GM18951 (cell line): Measurements from ENCODE around the gene RAB11FIP4.
"Not testable (repeated sequence)": the region's sequence is repeated elsewhere in the genome, so short reads cannot be mapped to it uniquely, and the experiment has no call there.

ENCODE experiments used
- POLR2A ChIP-seq: IDR thresholded peaks from 4 replicates; pipeline ENCODE4 v1.6.1; 2011; ENCODE audit warnings: mild to moderate bottlenecking; ENCODE audit not compliant: insufficient read length, insufficient read depth; ENCODE audit errors: extremely low read depth
- in situ Hi-C: fragments of 300-500 bp; cut with MboI; formaldehyde crosslinking; loops from one replicate; pipeline ENCODE4 v1.12.0; 2022; ENCODE audit warnings: low sequenced_read_pairs, mixed read lengths, inconsistent platforms; ENCODE audit not compliant: unreplicated experiment

RAB11FIP4 gene

DNA sequence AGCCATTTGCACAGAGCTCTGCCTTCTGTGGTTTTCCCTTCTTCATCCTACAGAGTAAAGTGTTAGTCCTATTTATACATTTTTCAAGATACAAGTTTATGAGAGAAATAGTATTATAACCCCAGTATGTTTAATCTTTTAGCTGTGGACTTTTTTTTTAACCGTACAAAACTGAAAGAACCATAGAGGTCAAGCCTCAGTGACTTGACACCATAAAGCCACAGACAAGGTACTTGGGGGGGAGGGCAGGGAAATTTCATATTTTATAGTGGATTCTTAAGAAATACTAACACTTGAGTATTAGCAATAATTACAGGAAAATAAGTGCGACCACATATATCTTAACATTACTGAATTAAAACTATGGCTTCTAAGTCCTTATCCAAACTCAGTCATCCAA lies 17.0 kb upstream of the RAB11FIP4 start:
- in situ Hi-C loops: loop anchor here (25.0 kb wide), 1 partner anchor 362 kb away; no protein-coding TSS in a partner anchor

DNA sequence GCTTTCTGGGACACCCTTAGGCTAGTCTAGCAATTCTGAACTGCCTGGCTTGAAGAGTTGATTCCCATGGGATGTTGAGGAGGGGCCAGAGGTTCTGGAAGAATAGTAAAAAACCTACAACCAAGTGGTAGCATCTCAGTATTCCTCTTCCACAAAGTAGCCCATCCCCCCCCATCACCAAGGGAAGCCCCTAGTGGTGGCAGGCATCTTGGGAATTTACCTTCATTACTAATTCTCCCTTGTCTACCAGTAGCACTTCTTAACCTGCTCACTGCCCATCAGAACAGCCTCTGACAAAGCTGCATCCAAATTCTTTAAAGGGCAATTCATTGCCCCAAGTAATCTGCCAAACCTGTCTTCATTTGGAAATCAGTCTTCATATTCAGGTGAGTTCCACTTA lies 12.8 kb upstream of the RAB11FIP4 start:
- no peak for TF ChIP-seq POLR2A
- in situ Hi-C loops: no loop called here

More for the DNA sequence above, 17.0 kb upstream of the RAB11FIP4 start:
- TF ChIP-seq POLR2A: no peak

DNA sequence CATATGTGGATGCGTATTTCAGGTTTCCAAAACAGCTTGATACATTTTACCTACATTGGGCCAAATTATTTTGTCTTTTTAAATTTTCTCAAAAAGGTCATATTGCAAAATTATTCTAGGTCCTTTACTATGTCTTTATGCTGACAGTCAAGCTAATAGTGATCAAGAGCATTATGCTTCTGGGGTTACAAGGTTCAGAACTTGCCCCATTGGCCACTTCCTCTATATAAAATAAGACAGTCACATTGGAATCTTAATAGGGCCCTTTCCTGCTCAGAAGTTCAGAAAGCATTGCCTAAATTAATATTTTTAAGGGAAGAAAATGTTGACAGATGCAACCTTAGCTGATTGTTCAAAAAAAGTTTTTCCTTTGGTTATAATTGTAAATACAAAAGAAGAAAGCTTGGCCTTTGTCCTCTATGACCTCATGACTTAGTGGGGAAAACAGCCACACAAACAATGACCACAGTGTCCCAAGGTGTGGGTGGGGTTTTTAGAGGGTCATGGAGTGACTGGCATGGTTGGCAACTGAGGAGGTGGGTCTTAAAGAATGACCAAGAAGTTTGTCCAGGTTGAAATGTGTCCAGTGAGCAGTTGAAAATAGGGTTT lies 11.8 kb upstream of the RAB11FIP4 start:
- TF ChIP-seq POLR2A: no peak
- in situ Hi-C loops: no loop called here

- no peak for TF ChIP-seq POLR2A
- in situ Hi-C loops: no loop called here
Observed at GRCh38 chr17:31381165-31381668, 10.3 kb upstream of the RAB11FIP4 start.

- in situ Hi-C loops: not testable (repeated sequence)
Observed at GRCh38 chr17:31382668-31383275, 8.7 kb upstream of the RAB11FIP4 start.

DNA sequence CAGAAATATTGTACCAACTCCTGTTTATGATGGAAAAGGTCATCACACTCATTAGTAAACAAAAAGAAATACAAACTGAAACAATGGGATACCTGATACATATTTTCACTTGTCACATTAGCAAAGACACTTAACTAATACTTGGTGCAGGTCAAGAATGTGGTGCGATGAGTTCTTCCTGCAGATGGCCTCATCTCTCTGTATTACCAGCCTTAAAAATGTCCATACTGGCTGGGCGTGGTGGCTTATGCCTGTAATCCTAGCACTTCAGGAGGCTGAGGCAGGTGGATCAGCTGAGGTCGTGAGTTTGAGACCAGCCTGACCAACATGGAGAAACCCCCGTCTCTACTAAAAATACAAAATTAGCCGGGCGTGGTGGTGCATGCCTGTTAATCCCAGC lies 8.0 kb upstream of the RAB11FIP4 start:
- in situ Hi-C loops: not testable (repeated sequence)

DNA sequence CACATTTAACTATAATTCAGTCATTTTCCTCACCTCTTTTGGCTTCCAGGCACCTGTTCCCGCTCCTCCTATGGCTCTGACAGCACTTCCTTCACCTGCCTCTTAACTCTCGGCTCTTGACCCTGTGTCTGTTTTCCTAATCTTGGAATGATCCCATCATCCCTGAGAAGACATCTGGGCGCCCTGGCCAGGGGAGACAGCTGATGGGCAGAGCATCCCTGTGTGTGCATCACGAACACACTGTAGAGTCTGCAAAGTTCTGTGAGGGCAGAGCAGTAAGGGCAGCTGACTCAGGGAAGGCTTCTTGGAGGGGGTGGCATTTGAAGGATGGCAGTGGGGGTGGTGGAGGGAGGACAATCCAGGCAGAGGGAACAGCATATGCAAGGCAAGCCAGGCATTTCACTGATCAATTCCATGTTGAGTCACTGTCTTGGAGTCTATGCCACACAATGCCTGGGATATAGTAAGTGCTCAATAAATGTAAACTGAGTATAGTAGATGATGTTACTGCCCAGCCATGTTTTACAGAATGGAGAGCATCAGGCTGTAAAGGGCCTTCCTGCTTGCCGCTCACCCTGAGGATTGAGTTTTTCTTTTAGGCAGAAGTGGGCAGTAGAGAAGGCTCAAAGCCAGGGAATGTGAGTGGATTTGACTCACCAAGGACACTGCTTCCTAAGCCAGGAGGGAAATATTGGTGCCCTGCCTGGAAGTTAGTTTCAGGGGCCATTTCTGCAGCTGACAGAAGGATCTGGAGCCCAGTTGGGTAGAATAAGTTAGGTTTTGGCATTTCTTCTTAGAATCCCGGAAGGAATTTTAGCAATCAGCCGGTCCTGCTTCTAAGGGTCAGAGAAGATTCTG lies 5.8 kb upstream of the RAB11FIP4 start:
- no peak for TF ChIP-seq POLR2A
- in situ Hi-C loops: no loop called here

GRCh38 chr17:31386542-31387075 lies 4.9 kb upstream of the RAB11FIP4 start:
- in situ Hi-C loops: no loop called here
- TF ChIP-seq POLR2A: no peak

GRCh38 chr17:31387438-31387837 lies 4.0 kb upstream of the RAB11FIP4 start:
- in situ Hi-C loops: no loop called here

DNA sequence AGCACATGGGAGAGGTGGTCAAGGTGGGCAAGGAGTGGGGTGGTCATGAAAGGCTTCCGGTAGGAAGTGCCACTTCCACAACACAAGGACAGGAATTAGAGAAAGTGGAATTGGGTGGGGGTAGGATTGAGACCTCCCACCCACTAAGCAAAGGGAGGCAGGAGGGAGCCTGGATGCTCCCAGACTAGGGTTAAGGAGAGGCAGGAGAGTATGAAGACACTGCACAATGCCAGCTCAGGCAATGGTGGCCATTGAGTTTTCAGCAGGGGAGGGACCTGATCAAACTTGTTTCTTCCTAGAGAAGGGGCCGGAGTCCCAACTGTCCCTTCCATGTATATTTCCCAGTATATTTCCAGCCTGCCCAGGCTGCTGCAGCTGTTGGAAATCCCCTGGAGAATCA lies 3.1 kb upstream of the RAB11FIP4 start:
- TF ChIP-seq POLR2A: no peak
- in situ Hi-C loops: no loop called here

More at GRCh38 chr17:31387438-31387837, 4.0 kb upstream of the RAB11FIP4 start:
- no peak for TF ChIP-seq POLR2A

- TF ChIP-seq POLR2A: no peak
- in situ Hi-C loops: no loop called here
Observed at GRCh38 chr17:31388770-31389656, 2.5 kb upstream of the RAB11FIP4 start.

GRCh38 chr17:31389657-31390381 lies 1.7 kb upstream of the RAB11FIP4 start:
- in situ Hi-C loops: no loop called here
- TF ChIP-seq POLR2A: no peak
